Natural killer cell (primary cell): Measurements from ENCODE around the gene PTPRN2. TPM values are rescaled to one million over a fixed set of nuclear protein-coding genes. Genes with fewer than 3 reads are reported as not detected.

Source experiments
- ATAC-seq, 3 donors: fragments of 150-1000 bp in 2 of 3; fragments of 200-7000 bp in 1 of 3; cut with Tn5 transposase; 1 replicate in 1 of 3; 2 replicates in 2 of 3; pipeline ENCODE4 v1.10.0; 2021; ENCODE audit warnings: mild to moderate bottlenecking in 2 of 3, moderate library complexity in 2 of 3
- DNase-seq, 2 donors: peaks; one replicate each; pipeline versions ENCODE4 v3.0.0 to v3.0.0-alpha.2; 2013 to 2021; ENCODE audit warnings: mixed read lengths in 1 of 2
- H3K27ac ChIP-seq: one replicate; pipeline ENCODE4 v1.5.1; 2013; ENCODE audit warnings: mild to moderate bottlenecking, low read length
- H3K27me3 ChIP-seq: one replicate; pipeline ENCODE4 v1.6.1; 2013; ENCODE audit warnings: low read length; ENCODE audit not compliant: control insufficient read depth, insufficient read depth
- H3K36me3 ChIP-seq: one replicate; pipeline ENCODE4 v1.6.1; 2013; ENCODE audit warnings: low read length; ENCODE audit not compliant: control insufficient read depth, insufficient read depth
- H3K4me1 ChIP-seq: one replicate; pipeline ENCODE4 v1.6.1; 2013; ENCODE audit warnings: low read length; ENCODE audit not compliant: control insufficient read depth, insufficient read depth
- H3K4me3 ChIP-seq: one replicate; pipeline ENCODE4 v1.5.1; 2013; ENCODE audit warnings: low read length
- H3K9me3 ChIP-seq: one replicate; pipeline ENCODE4 v1.6.1; 2013; ENCODE audit warnings: low read length; ENCODE audit not compliant: control insufficient read depth, insufficient read depth
- H3K27ac Mint-ChIP-seq, 2 donors: one replicate each; pipeline ENCODE4 v1.8.0; 2022; ENCODE audit warnings: mild to moderate bottlenecking in 2 of 2, mixed read lengths in 2 of 2, moderate library complexity in 1 of 2
- H3K27me3 Mint-ChIP-seq, 2 donors: one replicate each; pipeline ENCODE4 v1.8.0; 2022; ENCODE audit warnings: low read depth in 2 of 2, mixed read lengths in 2 of 2
- H3K36me3 Mint-ChIP-seq: one replicate; pipeline ENCODE4 v1.8.0; 2022; ENCODE audit warnings: mixed read lengths
- H3K4me1 Mint-ChIP-seq, 2 donors: one replicate each; pipeline ENCODE4 v1.8.0; 2022; ENCODE audit warnings: mixed read lengths in 2 of 2
- H3K4me3 Mint-ChIP-seq: one replicate; pipeline ENCODE4 v1.8.0; 2022; ENCODE audit warnings: mild to moderate bottlenecking, moderate library complexity, mixed read lengths
- H3K9me3 Mint-ChIP-seq, 2 donors: one replicate each; pipeline ENCODE4 v1.8.0; 2022; ENCODE audit warnings: mixed read lengths in 2 of 2
- CTCF ChIP-seq: fragments of 200-600 bp; IDR thresholded peaks from one replicate; pipeline ENCODE4 v1.8.0; 2022; ENCODE audit warnings: antibody characterized with exemption
- WGBS: methylation state at CpG from one replicate; pipeline ENCODE4 v1.1.7; 2013; ENCODE audit warnings: missing lambda C conversion rate; ENCODE audit not compliant: insufficient coverage; 5-methylcytosine and 5-hydroxymethylcytosine counted together
- intact Hi-C: fragments of 100-400 bp; cut with micrococcal nuclease; formaldehyde crosslinking; loops from one replicate; pipeline ENCODE4 v1.14.2; 2022
- total RNA-seq, 4 donors: library from RNA; stranded (reverse); fragments of 120-200 nt in 1 of 4; gene quantifications; one replicate each; pipeline versions ENCODE4 v1.2.3 to v1.2.4, GENCODE V29; 2013 to 2022

Gene PTPRN2
- total RNA-seq, 3 donors from 2014 or later (not counting 1 experiment from before 2014, with no cell fraction given), result 1.3 to 2.5 (median 1.9) TPM

GRCh38 chr7:158356454-158356853 is 231.2 kb downstream of the PTPRN2 start:
- Mint-ChIP-seq H3K27me3 (peaks cover 11 to 13% of the 10 kb centered on the region in 2 donors), H3K36me3 (no peaks in the 10 kb centered on the region), H3K4me3 (no peak overlapping the region), H3K4me1 (no peaks in the 10 kb centered on the region), H3K27ac (no peak overlapping the region), H3K9me3 (peaks cover 2 to 9% of the 10 kb centered on the region in 2 donors)
- WGBS, result 73% methylated on average over 3 of the region's 3 CpGs
- Histone ChIP-seq H3K4me3 (no peak overlapping the region), H3K9me3 (no peaks in the 10 kb centered on the region), H3K4me1 (no peaks in the 10 kb centered on the region), H3K27ac (no peak overlapping the region), H3K27me3 (no peaks in the 10 kb centered on the region), H3K36me3 (no peaks in the 10 kb centered on the region)
- DNase-seq, result no peak
- intact Hi-C loops, result no loop called here
- ATAC-seq, result no peak
- no peak for TF ChIP-seq CTCF

- intact Hi-C loops, result no loop called here
- no peak overlapping the region for H3K4me3 Mint-ChIP-seq
- Histone ChIP-seq H3K27ac (no peak overlapping the region), H3K4me3 (no peak overlapping the region), H3K36me3 (no peaks in the 10 kb centered on the region), H3K9me3 (no peaks in the 10 kb centered on the region), H3K27me3 (no peaks in the 10 kb centered on the region), H3K4me1 (no peaks in the 10 kb centered on the region)
- no peak for TF ChIP-seq CTCF
- no peaks in the 10 kb centered on the region for H3K4me1 Mint-ChIP-seq
- ATAC-seq (no peak), DNase-seq (no peak)
- H3K36me3 Mint-ChIP-seq, result no peaks in the 10 kb centered on the region
- no peak overlapping the region for H3K27ac Mint-ChIP-seq
- 72% methylated on average over 13 of the region's 15 CpGs for WGBS
- H3K27me3 Mint-ChIP-seq, result peaks cover 11 to 13% of the 10 kb centered on the region in 2 donors
- H3K9me3 Mint-ChIP-seq, result peaks cover 2 to 9% of the 10 kb centered on the region in 2 donors
These were observed 232.1 kb downstream of the PTPRN2 start for GRCh38 chr7:158355456-158356065.

- H3K4me3 Mint-ChIP-seq, result no peak overlapping the region
These were observed 232.8 kb downstream of the PTPRN2 start for GRCh38 chr7:158354861-158355260.

More at GRCh38 chr7:158354861-158355260, 232.8 kb downstream of the PTPRN2 start:
- H3K9me3 ChIP-seq, result no peaks in the 10 kb centered on the region
- H3K4me1 Mint-ChIP-seq, result no peaks in the 10 kb centered on the region
- peaks cover 2 to 9% of the 10 kb centered on the region in 2 donors for H3K9me3 Mint-ChIP-seq
- H3K27ac ChIP-seq, result no peak overlapping the region
- no peak overlapping the region for H3K4me3 ChIP-seq
- H3K36me3 Mint-ChIP-seq, result no peaks in the 10 kb centered on the region
- H3K27me3 ChIP-seq, result no peaks in the 10 kb centered on the region
- WGBS, result 77% methylated on average over 3 of the region's 3 CpGs
- no peak for DNase-seq
- H3K36me3 ChIP-seq, result no peaks in the 10 kb centered on the region
- intact Hi-C loops, result no loop called here
- no peak overlapping the region for H3K27ac Mint-ChIP-seq
- no peak for ATAC-seq
- no peak for TF ChIP-seq CTCF
- peaks cover 11 to 13% of the 10 kb centered on the region in 2 donors for H3K27me3 Mint-ChIP-seq
- no peaks in the 10 kb centered on the region for H3K4me1 ChIP-seq
